NCI-H345 treated with DMSO at 0.1 percent for 48 hours (cell line): Measurements from ENCODE around the gene KCNK7.

Experiments
- DNase-seq: peaks from one replicate; lab custom pipeline; 2025; ENCODE audit not compliant: unreplicated experiment; lab: John Stamatoyannopoulos, UW

KCNK7 gene

DNA sequence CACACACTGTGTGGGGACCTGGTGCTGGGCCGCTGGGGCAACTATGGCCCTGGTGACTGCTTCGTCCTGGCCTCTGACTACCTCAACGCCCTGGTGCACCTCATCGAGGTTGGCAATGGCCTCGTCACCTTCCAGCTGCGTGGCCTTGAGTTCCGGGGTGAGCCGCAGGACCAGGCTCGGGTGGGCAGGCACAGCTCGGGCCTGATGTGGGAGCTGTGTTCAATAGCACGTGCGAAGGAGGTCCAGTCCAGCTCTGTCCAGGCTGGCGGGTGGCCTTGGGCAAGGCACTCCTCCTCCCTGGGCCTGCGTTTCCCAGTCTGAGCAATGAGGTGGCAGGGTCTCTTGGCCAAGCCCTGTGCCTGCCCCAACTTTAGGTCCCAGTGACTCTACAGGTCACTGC is 34.0 kb upstream of the KCNK7 start:
- no peak for DNase-seq

DNA sequence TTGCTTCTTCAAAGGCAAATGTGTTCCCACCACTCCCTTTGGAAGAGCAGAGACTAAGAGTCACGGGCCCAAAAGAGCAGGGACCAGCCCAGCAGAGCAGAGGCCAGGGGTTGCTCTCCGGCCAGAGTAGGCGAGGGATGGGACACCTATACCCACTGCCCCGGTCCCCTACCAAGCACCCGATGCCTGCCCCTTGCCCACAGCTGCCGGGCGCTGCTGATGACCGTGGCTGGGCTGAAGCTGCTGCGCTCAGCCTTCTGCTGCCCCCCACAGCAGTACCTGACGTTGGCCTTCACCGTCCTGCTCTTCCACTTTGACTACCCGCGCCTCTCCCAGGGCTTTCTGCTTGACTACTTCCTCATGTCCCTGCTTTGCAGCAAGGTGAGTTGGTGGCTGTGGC is 31.6 kb upstream of the KCNK7 start:
- DNase-seq, result no peak

DNA sequence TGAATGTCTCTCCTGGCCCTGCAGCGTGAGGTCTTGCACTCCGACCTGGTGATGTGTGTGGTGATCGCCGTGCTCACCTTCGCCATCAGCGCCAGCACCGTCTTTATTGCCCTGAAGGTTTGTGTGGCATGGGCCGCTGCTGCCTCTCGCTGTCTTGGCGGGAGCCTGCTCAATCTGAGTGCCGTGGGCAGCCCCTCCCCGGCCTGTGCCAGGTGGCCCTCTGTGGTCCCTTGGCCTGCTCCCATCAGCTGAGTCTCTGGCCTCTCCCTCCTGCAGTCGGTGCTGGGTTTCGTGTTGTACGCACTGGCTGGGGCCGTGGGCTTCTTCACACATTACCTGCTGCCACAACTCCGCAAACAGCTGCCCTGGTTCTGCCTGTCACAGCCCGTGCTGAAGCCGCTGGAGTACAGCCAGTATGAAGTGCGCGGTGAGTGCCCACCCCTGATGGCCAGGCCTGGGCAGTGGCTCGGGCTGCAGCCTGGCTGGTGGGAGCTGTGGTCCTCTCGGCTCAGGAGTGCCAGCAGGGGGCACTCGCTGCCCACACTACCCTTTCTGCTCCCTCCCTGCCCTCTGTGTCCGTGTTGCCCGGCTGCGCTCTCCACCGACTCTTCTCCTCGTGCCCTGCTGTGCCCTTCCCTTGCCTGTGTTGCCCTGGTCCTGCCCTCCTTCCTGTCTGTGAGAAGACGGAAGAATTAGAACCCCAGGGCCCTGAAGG is 30.2 kb upstream of the KCNK7 start:
- DNase-seq, result no peak

DNA sequence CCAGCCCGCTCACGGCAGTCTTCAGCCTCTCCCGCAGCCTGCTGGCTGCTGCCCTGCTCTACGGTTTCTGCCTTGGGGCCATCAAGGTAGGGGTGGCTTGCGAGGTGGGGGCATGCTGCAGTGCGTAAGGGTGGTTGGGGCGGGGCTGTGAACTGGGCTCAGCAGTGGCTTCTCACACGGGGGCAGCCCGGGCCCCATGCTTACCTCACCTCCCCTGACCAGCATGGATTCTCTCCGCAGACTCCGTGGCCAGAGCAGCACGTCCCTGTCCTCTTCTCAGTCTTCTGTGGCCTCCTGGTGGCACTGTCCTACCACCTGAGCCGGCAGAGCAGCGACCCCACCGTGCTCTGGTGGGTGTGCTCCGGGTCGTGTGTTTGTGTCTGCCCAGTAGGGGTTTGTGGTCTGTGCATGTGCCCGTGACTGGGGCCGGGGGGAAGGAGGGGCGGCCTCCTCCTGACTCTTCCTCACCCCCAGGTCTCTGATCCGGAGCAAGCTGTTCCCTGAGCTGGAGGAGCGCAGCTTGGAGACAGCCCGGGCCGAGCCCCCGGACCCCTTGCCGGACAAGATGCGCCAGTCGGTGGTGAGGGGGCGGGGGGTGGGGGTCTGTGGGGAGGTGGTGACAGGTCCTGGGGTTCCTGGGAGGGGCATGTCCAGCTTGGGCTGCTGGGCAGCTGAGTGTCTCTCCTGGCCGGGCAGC is 29.5 kb upstream of the KCNK7 start:
- DNase-seq, result no peak

DNA sequence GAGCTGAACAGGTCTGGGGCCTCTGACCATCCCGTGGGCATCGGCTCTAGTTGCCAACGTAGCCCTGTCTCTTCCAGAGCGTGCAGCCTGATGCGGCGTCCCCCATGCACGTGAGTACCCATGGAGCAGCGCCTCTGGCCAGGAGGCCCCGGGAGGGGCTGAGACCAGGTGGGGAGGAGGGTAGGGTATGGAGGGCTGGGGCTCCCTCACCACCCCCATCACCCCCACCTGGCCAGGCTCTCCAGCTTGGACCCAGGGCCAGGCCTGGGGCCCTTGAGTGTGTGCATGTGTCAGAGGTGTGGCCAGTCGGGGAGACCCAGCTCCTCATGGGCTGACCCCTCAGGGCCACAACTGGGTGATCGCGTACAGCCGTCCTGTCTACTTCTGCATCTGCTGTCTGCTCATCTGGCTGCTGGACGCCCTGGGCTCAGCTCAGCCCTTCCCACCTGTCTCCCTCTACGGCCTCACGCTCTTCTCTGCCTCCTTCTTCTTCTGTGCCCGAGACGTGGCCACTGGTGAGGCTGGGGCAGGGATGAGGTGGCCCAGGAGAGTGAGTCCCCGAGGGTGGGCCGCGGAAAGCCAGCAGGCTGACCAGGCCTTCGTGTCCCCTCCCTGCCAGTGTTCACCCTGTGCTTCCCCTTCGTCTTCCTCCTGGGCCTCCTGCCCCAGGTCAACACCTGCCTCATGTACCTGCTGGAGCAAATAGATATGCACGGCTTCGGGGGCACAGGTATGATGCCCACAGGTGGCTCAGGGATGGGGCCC is 28.4 kb upstream of the KCNK7 start:
- no peak for DNase-seq

DNA sequence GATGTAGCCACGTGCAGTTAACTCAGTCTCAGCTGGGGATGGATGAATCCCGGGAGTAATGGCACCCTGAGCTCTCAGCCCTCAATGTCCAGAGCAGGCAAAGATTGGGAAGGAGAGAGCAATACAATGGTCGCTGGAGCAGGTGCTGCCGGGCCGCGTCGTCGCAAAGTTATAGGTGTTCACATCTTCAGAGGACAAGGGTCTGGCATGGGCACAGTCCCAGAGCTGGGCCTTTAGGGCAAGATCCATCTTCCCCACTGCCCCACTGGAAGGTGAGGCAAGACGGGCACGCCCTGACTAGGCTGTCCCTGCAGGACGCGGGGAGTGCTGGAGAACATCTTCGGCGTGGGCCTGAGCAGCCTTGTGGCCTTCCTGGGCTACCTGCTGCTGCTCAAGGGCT is 27.6 kb upstream of the KCNK7 start:
- DNase-seq, result no peak

DNA sequence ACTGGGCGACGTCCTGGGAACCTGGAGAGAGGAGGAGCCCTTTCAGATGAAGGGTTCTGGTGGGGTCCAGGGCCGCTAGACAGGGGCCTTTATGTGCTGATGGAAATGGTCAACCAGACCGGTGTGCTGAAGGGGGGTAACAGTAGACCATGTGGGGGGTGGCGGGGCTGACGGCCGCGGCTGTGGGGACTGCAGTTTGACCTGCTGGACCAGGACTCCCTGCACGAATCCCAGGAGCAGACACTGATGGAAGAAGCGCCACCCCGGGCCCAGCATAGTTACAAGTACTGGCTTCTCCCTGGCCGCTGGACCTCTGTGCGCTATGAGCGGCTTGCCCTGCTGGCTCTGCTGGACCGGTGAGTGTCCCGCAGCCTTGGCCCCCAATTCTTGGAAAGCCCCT is 26.4 kb upstream of the KCNK7 start:
- DNase-seq, result no peak

DNA sequence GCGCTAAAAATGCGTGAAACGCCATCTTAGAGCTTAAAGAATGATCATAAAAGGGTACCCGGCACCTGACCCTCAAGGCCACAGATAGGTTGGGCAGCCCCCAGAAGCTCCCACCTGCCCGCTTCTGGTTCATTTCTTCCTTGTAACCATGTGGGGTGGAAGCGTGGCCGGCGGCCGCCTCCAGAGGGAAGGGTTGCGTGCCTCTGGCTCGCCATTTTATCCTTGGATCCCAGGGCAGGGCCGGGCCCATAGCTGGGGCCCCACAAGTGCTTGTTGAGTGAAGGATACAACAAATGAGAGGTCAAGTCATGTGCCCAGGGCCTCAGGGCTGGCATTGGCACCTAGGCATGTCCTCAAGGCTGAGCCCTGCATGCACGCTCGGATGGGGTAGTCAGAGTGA is 25.9 kb upstream of the KCNK7 start:
- DNase-seq, result no peak

DNA sequence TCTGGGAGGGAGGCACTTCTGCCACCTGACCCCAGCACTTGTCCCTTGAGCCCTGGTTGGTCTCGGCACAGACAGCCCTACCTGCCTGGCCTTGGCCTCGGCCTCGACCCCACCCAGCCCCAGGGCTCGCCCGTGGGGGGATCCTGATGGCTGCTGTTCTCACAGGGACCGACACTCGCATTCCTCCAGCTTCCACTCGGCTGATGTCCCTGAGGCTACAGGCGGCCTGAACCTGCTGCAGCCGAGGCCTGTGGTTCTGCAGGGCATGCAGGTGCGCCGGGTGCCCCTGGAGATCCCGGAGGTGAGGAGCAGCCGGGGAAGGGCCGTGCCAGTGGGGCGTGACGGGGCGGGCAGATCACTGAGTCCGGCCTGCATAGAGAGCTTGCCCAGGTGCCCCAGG is 25.1 kb upstream of the KCNK7 start:
- DNase-seq, result no peak

DNA sequence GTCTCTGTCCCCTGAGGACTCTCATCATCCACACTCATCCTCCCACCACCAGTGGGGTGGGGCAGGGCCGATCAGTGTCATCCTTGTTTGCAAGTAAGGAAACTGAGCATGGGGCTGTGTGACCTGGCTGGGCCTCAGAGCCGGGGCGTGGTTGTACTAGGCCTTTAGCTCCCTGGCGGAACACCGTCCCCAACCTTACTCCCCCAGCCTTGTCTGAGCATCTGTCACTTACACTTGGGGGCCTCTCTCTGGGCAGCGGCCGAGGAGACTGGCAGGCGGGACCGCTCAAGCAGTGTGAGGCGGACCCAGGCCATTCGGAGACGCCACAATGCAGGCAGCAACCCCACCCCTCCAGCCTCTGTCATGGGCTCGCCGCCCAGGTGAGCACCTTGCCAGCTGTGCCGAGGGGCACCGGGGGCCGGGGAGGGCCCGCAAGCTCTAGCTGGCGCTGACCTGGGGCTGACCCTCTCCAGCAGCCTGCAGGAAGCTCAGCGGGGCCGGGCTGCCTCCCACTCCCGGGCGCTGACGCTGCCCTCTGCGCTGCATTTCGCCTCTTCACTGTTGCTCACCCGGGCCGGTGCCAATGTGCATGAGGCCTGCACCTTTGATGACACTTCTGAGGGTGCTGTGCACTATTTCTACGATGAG is 23.8 kb upstream of the KCNK7 start:
- no peak for DNase-seq

DNA sequence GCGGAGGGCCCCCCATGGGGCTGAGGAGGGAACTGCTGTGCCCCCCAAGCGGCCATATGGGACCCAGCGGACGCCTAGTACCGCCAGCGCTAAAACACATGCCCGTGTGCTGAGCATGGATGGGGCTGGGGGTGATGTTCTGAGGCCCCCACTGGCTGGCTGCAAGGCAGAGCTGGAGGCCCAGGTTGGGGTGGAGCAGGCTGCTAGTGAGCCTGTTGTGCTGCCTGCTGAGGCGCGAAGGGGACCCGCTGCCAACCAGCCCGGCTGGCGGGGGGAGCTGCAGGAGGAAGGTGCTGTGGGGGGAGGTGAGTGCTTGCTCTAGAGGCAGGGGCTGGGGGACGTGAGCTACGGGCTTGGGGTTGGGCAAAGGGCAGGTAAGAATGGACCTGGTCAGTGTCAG is 23.2 kb upstream of the KCNK7 start:
- DNase-seq, result no peak

DNA sequence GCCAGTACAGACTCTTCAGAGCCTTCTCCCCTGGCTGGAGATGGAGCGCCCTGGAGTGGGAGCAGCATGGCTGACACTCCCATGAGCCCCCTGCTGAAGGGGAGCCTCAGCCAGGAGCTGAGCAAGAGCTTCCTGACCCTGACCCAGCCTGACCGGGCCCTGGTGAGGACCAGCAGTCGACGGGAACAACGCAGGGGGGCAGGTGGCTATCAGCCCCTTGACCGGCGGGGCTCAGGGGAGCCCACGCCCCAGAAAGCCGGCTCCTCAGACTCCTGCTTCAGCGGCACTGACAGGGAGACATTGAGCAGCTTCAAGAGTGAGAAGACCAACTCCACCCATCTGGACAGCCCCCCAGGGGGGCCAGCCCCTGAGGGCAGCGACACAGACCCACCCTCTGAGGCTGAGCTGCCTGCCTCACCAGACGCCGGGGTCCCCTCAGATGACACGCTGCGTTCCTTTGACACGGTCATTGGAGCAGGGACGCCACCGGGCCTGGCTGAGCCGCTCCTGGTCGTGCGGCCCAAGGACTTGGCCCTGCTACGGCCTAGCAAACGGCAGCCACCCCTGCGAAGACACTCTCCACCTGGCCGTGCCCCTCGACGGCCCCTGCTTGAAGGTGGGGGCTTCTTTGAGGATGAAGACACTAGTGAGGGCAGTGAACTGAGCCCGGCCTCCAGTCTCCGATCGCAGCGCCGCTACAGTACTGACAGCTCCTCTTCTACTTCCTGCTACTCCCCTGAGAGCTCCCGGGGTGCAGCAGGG is 22.6 kb upstream of the KCNK7 start:
- no peak for DNase-seq

DNA sequence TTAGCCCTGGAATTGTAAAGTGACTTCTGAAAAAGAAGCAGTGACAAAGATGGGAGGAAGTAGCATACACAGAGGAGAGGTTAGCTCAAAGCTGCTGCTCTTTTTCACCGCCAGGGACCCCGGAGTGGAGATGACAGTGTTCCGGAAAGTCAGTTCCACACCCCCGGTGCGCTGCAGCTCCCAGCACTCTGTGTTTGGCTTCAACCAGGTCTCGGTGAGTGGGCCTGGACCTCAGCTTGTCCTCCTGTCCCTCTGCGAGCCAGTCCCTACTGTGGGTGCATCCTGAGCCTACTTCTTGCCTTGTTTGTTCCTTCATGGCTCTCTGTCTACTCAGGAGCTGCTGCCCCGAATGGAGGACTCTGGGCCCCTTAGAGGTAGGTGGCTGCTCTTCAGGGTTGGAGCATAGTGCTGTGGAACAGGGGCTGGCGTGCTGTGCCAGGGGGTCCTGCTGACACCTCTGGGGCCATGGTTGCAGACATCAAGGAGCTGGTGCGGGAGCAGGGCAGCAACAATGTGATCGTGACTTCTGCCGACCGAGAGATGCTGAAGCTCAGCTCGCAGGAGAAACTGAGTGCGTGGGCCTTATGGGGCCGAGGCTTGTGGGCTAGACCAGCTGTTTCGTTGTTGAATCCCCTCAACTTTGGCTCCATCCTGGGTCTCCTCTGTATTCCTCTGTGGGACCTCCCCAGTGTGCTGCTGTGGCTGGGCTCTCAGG is 21.7 kb upstream of the KCNK7 start:
- no peak for DNase-seq

DNA sequence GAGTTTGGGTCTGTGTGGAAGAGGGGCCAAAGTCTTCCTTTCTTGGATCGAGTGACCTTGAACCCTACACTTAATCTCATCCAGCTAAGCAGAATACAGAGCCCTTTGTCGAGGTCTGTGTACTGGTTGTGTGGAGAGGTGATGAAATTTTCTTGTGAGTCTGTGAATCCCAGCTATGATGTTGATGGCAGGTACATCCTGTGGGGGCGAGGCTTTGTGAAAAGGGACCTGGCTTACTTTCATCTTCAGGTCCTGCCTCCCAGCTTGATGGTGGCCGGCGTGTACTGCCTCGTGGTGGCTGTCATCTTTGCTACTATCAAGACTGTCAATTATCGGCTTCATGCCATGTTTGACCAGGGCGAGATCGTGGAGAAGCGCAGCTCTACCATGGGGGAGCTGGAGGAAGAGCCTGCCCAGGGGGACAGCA is 21.0 kb upstream of the KCNK7 start:
- no peak for DNase-seq

DNA sequence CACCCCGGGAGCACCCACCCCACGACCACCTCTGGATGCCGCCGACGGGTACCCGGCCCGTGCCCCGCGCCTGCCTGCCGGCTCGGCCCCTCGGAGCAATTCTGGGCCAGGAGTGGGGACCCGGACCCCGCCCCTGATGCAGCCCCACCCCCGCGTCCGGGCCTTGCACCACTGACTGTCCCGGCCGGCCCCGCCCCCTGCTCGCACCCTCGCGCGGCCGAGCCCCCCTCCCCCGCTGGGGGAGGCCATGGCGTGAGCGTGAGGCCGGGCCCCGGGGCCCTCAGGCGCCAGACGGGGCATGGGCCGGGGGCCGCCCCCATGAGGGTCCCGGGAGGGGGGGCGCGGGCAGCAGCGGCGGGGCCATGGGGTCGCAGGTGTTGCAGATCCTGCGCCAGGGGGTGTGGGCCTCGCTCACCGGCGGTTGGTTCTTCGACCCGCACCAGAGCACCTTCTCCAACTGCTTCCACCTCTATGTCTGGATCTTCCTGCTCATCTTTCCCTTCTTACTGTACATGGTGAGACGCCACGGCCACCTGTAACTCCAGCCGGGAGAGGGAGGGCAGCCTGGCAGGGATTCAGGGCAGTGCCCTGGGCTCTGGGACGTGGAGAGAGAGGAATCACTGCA is 20.5 kb upstream of the KCNK7 start:
- no peak for DNase-seq

DNA sequence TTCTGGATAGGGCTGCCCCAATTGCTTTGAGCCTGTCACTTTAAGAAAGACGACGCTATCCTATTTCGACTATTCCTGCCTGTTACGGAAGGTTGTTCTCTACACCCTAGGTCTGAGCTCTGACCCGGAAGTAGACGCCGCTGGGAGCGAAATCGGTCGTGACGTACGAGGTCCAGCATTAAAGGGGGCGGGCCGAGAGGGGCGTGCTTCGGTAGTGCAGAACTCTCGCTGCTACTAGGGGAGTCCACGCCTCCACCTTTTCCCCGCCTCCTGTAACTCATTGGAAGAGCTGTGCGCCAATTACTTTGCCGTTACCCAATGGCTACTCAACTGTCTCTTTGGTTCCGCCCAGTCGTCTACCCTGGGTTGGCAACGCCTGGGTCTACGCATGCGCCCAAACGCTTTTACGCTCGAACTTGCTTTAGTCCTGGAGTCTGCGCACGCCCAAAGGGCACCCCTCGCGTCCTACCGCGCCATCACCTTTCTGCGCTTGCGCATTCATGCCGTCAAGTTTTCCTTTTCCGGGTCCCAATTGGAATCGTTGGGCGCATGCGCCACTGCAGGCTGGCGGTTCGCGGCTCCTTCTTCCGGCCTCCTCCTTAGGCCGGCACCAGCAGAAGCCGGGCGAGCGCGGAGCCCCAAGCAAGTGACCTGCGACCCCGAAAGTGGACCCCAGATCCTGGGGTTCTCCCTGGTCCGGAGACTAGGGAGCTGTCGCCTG is 19.8 kb upstream of the KCNK7 start, which contains the start of gene PCNX3:
PCNX3 (plus strand) TSS at position 548 of the 721 bp plus-strand sequence. CDS start 536 bp downstream, outside the sequence.
- peak; percentile 100 for DNase-seq

DNA sequence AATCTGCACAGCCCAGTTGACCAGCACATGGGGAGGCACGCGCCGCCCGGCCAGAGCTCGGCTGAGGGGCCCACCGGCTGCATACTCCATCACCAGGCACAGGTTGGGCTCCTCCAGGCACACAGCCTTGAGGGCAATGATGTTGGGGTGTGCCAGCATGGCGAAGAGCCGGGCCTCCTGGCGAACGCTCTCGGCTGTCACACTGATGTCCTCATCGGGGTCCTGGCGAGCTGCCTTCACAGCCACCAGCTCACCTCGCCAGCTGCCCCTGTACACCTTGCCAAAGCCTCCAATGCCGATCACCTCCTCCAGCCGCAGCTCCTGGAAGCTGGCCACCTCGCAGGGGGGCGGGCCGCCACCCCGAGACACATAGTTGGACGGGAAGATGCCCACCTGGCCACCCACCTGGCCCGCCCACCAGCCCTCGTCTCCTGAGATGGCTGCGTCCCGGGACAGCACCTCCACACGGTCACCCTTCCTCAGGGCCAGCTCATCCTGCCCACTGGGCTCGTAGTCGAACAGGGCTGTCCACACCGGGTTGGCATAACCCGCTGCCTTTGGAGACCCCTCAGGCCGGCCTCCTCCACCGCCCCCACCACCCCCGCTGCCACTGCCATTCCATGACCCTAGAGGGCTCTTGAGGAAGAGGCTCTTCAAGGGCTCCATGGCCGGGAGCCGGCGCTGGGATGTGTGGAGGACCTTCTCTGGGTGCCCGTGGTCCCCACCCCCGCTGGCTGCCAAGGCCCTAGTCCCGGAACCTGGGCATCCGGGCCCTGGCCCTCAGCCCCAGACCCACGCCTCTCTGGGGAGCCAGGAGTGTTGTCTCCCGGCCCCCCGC is 17.7 kb upstream of the KCNK7 start:
- no peak for DNase-seq

DNA sequence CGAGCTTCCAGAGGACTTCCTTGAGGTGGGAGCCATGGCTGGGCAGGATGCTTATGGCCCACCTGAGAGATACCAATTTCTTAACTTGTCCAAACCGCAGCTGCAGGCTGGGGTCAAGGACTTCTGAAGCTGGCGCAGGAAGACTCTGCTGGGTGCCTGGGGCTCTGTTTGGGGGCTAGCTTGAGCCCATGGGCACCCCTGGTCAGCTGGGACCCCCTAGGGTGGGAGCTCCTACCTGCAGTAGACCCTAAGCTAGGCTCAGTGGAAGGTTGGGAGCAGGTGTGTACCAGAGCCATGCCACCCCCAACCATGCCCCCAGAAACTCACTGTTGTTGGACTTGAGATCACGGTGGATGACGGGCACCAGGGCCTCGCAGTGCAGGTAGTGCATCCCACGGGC is 17.1 kb upstream of the KCNK7 start:
- no peak for DNase-seq
